Natural killer cell (primary cell): ENCODE data around the gene CRKL. TPM values are rescaled to one million over a fixed set of nuclear protein-coding genes. Genes with fewer than 3 reads are reported as not detected.

Experiments used
- ATAC-seq, 3 donors: fragments of 150-1000 bp in 2 of 3; fragments of 200-7000 bp in 1 of 3; cut with Tn5 transposase; 1 replicate in 1 of 3; 2 replicates in 2 of 3; pipeline ENCODE4 v1.10.0; 2021; ENCODE audit warnings: mild to moderate bottlenecking in 2 of 3, moderate library complexity in 2 of 3
- DNase-seq, 2 donors: peaks; one replicate each; pipeline versions ENCODE4 v3.0.0 to v3.0.0-alpha.2; 2013 to 2021; ENCODE audit warnings: mixed read lengths in 1 of 2
- H3K27ac ChIP-seq: one replicate; pipeline ENCODE4 v1.5.1; 2013; ENCODE audit warnings: mild to moderate bottlenecking, low read length
- H3K27me3 ChIP-seq: one replicate; pipeline ENCODE4 v1.6.1; 2013; ENCODE audit warnings: low read length; ENCODE audit not compliant: control insufficient read depth, insufficient read depth
- H3K36me3 ChIP-seq: one replicate; pipeline ENCODE4 v1.6.1; 2013; ENCODE audit warnings: low read length; ENCODE audit not compliant: control insufficient read depth, insufficient read depth
- H3K4me1 ChIP-seq: one replicate; pipeline ENCODE4 v1.6.1; 2013; ENCODE audit warnings: low read length; ENCODE audit not compliant: control insufficient read depth, insufficient read depth
- H3K4me3 ChIP-seq: one replicate; pipeline ENCODE4 v1.5.1; 2013; ENCODE audit warnings: low read length
- H3K9me3 ChIP-seq: one replicate; pipeline ENCODE4 v1.6.1; 2013; ENCODE audit warnings: low read length; ENCODE audit not compliant: control insufficient read depth, insufficient read depth
- H3K27ac Mint-ChIP-seq, 2 donors: one replicate each; pipeline ENCODE4 v1.8.0; 2022; ENCODE audit warnings: mild to moderate bottlenecking in 2 of 2, mixed read lengths in 2 of 2, moderate library complexity in 1 of 2
- H3K27me3 Mint-ChIP-seq, 2 donors: one replicate each; pipeline ENCODE4 v1.8.0; 2022; ENCODE audit warnings: low read depth in 2 of 2, mixed read lengths in 2 of 2
- H3K36me3 Mint-ChIP-seq: one replicate; pipeline ENCODE4 v1.8.0; 2022; ENCODE audit warnings: mixed read lengths
- H3K4me1 Mint-ChIP-seq, 2 donors: one replicate each; pipeline ENCODE4 v1.8.0; 2022; ENCODE audit warnings: mixed read lengths in 2 of 2
- H3K4me3 Mint-ChIP-seq: one replicate; pipeline ENCODE4 v1.8.0; 2022; ENCODE audit warnings: mild to moderate bottlenecking, moderate library complexity, mixed read lengths
- H3K9me3 Mint-ChIP-seq, 2 donors: one replicate each; pipeline ENCODE4 v1.8.0; 2022; ENCODE audit warnings: mixed read lengths in 2 of 2
- WGBS: methylation state at CpG from one replicate; pipeline ENCODE4 v1.1.7; 2013; ENCODE audit warnings: missing lambda C conversion rate; ENCODE audit not compliant: insufficient coverage; 5-methylcytosine and 5-hydroxymethylcytosine counted together
- intact Hi-C: fragments of 100-400 bp; cut with micrococcal nuclease; formaldehyde crosslinking; loops from one replicate; pipeline ENCODE4 v1.14.2; 2022
- total RNA-seq, 4 donors: library from RNA; stranded (reverse); fragments of 120-200 nt in 1 of 4; gene quantifications; one replicate each; pipeline versions ENCODE4 v1.2.3 to v1.2.4, GENCODE V29; 2013 to 2022
- TF ChIP-seq, protein P1 (sequence below): fragments of 200-600 bp; IDR thresholded peaks from one replicate; pipeline ENCODE4 v1.8.0; 2022; ENCODE audit warnings: antibody characterized with exemption

Gene CRKL
- total RNA-seq, 3 donors from 2014 or later (not counting 1 experiment from before 2014, with no cell fraction given) = 50.7 to 71.2 (median 67.4) TPM

- DNase-seq = no peak
- TF ChIP-seq, protein P1, sequence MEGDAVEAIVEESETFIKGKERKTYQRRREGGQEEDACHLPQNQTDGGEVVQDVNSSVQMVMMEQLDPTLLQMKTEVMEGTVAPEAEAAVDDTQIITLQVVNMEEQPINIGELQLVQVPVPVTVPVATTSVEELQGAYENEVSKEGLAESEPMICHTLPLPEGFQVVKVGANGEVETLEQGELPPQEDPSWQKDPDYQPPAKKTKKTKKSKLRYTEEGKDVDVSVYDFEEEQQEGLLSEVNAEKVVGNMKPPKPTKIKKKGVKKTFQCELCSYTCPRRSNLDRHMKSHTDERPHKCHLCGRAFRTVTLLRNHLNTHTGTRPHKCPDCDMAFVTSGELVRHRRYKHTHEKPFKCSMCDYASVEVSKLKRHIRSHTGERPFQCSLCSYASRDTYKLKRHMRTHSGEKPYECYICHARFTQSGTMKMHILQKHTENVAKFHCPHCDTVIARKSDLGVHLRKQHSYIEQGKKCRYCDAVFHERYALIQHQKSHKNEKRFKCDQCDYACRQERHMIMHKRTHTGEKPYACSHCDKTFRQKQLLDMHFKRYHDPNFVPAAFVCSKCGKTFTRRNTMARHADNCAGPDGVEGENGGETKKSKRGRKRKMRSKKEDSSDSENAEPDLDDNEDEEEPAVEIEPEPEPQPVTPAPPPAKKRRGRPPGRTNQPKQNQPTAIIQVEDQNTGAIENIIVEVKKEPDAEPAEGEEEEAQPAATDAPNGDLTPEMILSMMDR = no peak
- H3K36me3 ChIP-seq = peaks cover 30% of the 10 kb centered on the region
- H3K36me3 Mint-ChIP-seq = no peaks in the 10 kb centered on the region
- intact Hi-C loops = no loop called here
- 96% methylated on average over 10 of the region's 10 CpGs for WGBS
- no peak overlapping the region for H3K27ac ChIP-seq
- H3K4me3 ChIP-seq = no peak overlapping the region
- H3K9me3 Mint-ChIP-seq = no peaks in the 10 kb centered on the region
- H3K4me1 ChIP-seq = peaks cover 6% of the 10 kb centered on the region
- H3K27ac Mint-ChIP-seq = no peak overlapping the region
- no peaks in the 10 kb centered on the region for H3K27me3 Mint-ChIP-seq
- no peaks in the 10 kb centered on the region for H3K9me3 ChIP-seq
- no peaks in the 10 kb centered on the region for H3K27me3 ChIP-seq
- peaks cover 0 to 2% of the 10 kb centered on the region in 2 donors for H3K4me1 Mint-ChIP-seq
- no peak for ATAC-seq
- H3K4me3 Mint-ChIP-seq = no peak overlapping the region
These were observed 77.7 kb downstream of the CRKL start for GRCh38 chr22:20994902-20995241.

- DNase-seq = no peak
- H3K27me3 ChIP-seq = no peaks in the 10 kb centered on the region
- Mint-ChIP-seq H3K27me3 (no peaks in the 10 kb centered on the region), H3K36me3 (no peaks in the 10 kb centered on the region), H3K9me3 (no peaks in the 10 kb centered on the region), H3K4me1 (peaks cover 0 to 6% of the 10 kb centered on the region in 2 donors), H3K4me3 (no peak overlapping the region), H3K27ac (no peak overlapping the region)
- TF ChIP-seq, protein P1 = no peak
- intact Hi-C loops = no loop called here
- ATAC-seq = no peak
- H3K36me3 ChIP-seq = peaks cover 36% of the 10 kb centered on the region
- H3K27ac ChIP-seq = no peak overlapping the region
- H3K4me3 ChIP-seq = no peak overlapping the region
- H3K9me3 ChIP-seq = no peaks in the 10 kb centered on the region
- peaks cover 12% of the 10 kb centered on the region for H3K4me1 ChIP-seq
- 97% methylated on average over 23 of the region's 23 CpGs for WGBS
These were observed 78.3 kb downstream of the CRKL start for GRCh38 chr22:20995329-20996030.

DNA sequence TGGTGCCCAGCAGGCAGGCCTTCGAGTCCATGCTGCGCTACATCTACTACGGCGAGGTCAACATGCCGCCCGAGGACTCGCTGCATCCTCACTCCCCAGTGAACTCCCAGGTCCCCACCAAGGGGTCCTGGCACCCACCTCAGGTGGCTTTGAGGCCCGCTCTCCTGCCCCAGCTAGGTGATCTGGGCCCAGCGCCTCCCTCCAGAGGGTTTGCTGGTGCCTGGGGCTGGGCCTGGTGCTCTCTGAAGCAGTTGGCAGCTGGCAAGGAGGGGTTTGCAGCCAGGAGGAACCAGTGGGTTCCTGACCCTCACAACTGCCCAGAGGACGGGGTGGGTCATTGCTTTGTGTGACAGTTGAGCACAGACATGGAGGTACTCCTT lies 78.8 kb downstream of the CRKL start:
- Mint-ChIP-seq H3K4me1 (peaks cover 2 to 11% of the 10 kb centered on the region in 2 donors), H3K4me3 (no peak overlapping the region), H3K27me3 (no peaks in the 10 kb centered on the region), H3K27ac (no peak overlapping the region), H3K36me3 (no peaks in the 10 kb centered on the region), H3K9me3 (no peaks in the 10 kb centered on the region)
- Histone ChIP-seq H3K4me1 (peaks cover 17% of the 10 kb centered on the region), H3K36me3 (peaks cover 38% of the 10 kb centered on the region), H3K9me3 (no peaks in the 10 kb centered on the region), H3K4me3 (no peak overlapping the region), H3K27ac (no peak overlapping the region), H3K27me3 (no peaks in the 10 kb centered on the region)
- TF ChIP-seq, protein P1 = no peak
- ATAC-seq (no peak), DNase-seq (no peak)
- WGBS = 98% methylated on average over 10 of the region's 10 CpGs
- intact Hi-C loops = no loop called here
